Mucosa of rectum (tissue), 2 donors: ENCODE measurements around the gene F7.
"Not testable (repeated sequence)": the region's sequence is repeated elsewhere in the genome, so short reads cannot be mapped to it uniquely, and the experiment has no call there.

ENCODE experiments used
- H3K27ac ChIP-seq, 2 donors: one replicate each; pipeline ENCODE4 v1.7.0; 2013; ENCODE audit warnings: inconsistent platforms in 2 of 2, low read depth in 2 of 2, low read length in 2 of 2
- H3K27me3 ChIP-seq, 2 donors: one replicate each; pipeline ENCODE4 v1.7.0; 2013; ENCODE audit warnings: low read length in 2 of 2; ENCODE audit not compliant: control insufficient read depth in 2 of 2, insufficient read depth in 2 of 2
- H3K36me3 ChIP-seq, 2 donors: one replicate each; pipeline ENCODE4 v1.7.0; 2013; ENCODE audit warnings: low read length in 2 of 2; ENCODE audit not compliant: control insufficient read depth in 2 of 2, insufficient read depth in 2 of 2
- H3K4me1 ChIP-seq, 2 donors: one replicate each; pipeline ENCODE4 v1.7.0; 2013; ENCODE audit warnings: low read length in 2 of 2, mild to moderate bottlenecking in 1 of 2; ENCODE audit not compliant: control insufficient read depth in 2 of 2, insufficient read depth in 2 of 2
- H3K4me3 ChIP-seq, 2 donors: one replicate each; pipeline ENCODE4 v1.7.0; 2013; ENCODE audit warnings: low read length in 2 of 2
- H3K9ac ChIP-seq, 2 donors: one replicate each; pipeline ENCODE4 v1.7.0; 2013; ENCODE audit warnings: low read length in 2 of 2, low read depth in 1 of 2, mild to moderate bottlenecking in 1 of 2
- H3K9me3 ChIP-seq, 2 donors: one replicate each; pipeline ENCODE4 v1.7.0; 2013; ENCODE audit warnings: low read length in 2 of 2; ENCODE audit not compliant: control insufficient read depth in 2 of 2
- donor health status: healthy.
- donor health status: Normal muscosa, but diverticular disease.

F7 gene

GRCh38 chr13:113105032-113105920 is at the start of gene F7:
Gene F7, plus strand, starts transcription at chr13:113105791. Its CDS starts 51 bp downstream, at chr13:113105842.
- Histone ChIP-seq H3K27me3 (peaks cover 0 to 4% of the 10 kb centered on the region in 2 donors), H3K9ac (no peak within 1 kb of the TSS), H3K9me3 (no peaks in the 10 kb centered on the region), H3K4me1 (peaks cover 0 to 5% of the 10 kb centered on the region in 2 donors), H3K27ac (no peak within 1 kb of the TSS), H3K4me3 (no peak within 1 kb of the TSS), H3K36me3 (no peaks in the 10 kb centered on the region)

DNA sequence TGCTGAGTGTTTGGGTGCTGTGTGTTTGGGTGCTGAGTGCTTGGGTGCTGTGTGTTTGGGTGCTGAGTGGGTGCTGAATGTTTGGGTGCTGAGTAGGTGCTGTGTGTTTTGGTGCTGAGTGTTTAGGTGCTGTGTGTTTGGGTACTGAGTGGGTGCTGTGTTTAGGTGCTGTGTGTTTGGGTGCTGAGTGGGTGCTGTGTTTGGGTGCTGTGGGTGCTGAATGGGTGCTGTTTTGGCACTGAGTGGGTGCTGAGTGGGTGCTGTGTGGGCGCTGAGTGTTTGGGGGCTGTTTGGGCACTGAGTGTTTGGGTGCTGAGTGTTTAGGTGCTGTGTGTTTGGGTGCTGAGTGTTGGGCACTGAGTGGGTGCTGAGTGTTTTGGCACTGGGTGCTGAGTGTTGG is 48.5 kb upstream of the F7 start:
- Histone ChIP-seq H3K4me3 (no peak overlapping the region), H3K36me3 (peaks cover 0 to 6% of the 10 kb centered on the region in 2 donors), H3K27me3 (no peaks in the 10 kb centered on the region), H3K4me1 (no peaks in the 10 kb centered on the region), H3K27ac (no peak overlapping the region), H3K9ac (no peak overlapping the region), H3K9me3 (no peaks in the 10 kb centered on the region)

DNA sequence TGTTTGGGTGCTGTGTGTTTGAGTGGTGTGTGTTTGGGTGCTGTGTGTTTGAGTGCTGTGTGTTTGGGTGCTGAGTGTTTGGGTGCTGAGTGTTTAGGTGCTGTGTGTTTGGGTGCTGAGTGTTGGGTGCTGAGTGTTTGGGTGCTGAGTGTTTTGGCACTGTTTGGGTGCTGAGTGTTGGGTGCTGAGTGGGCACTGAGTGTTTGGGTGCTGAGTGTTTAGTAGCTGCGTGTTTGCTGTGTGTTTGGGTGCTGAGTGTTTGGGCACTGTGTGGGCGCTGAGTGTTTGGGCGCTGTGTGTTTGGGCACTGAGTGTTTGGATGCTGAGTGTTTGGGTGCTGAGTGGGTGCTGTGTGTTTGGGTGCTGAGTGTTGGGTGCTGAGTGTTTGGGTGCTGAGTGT is 48.0 kb upstream of the F7 start:
- not testable (repeated sequence) for H3K27me3 ChIP-seq, H3K27ac ChIP-seq, H3K4me3 ChIP-seq, H3K9ac ChIP-seq, H3K4me1 ChIP-seq, H3K9me3 ChIP-seq, H3K36me3 ChIP-seq

GRCh38 chr13:113058129-113058987 is 47.2 kb upstream of the F7 start:
- Histone ChIP-seq H3K4me3 (no peak overlapping the region), H3K27me3 (no peaks in the 10 kb centered on the region), H3K27ac (no peak overlapping the region), H3K4me1 (no peaks in the 10 kb centered on the region), H3K9ac (no peak overlapping the region), H3K9me3 (no peaks in the 10 kb centered on the region), H3K36me3 (peaks cover 3 to 5% of the 10 kb centered on the region in 2 donors)

- no peak overlapping the region for H3K9ac ChIP-seq
Observed at GRCh38 chr13:113058988-113059850, 46.4 kb upstream of the F7 start.

GRCh38 chr13:113059891-113060290 is 45.7 kb upstream of the F7 start:
- Histone ChIP-seq H3K4me3 (no peak overlapping the region), H3K27me3 (no peaks in the 10 kb centered on the region), H3K4me1 (no peaks in the 10 kb centered on the region), H3K9me3 (no peaks in the 10 kb centered on the region), H3K9ac (no peak overlapping the region), H3K27ac (no peak overlapping the region), H3K36me3 (peaks cover 3 to 9% of the 10 kb centered on the region in 2 donors)

More at GRCh38 chr13:113058988-113059850, 46.4 kb upstream of the F7 start:
- Histone ChIP-seq H3K27ac (no peak overlapping the region), H3K4me1 (no peaks in the 10 kb centered on the region), H3K27me3 (no peaks in the 10 kb centered on the region), H3K36me3 (peaks cover 3 to 5% of the 10 kb centered on the region in 2 donors), H3K4me3 (no peak overlapping the region), H3K9me3 (no peaks in the 10 kb centered on the region)

GRCh38 chr13:113060557-113061270 is 44.9 kb upstream of the F7 start:
- no peak overlapping the region for H3K27ac ChIP-seq
- H3K36me3 ChIP-seq: peaks cover 8 to 9% of the 10 kb centered on the region in 2 donors
- H3K4me1 ChIP-seq: no peaks in the 10 kb centered on the region
- H3K27me3 ChIP-seq: no peaks in the 10 kb centered on the region
- no peak overlapping the region for H3K4me3 ChIP-seq
- no peak overlapping the region for H3K9ac ChIP-seq
- no peaks in the 10 kb centered on the region for H3K9me3 ChIP-seq

- no peaks in the 10 kb centered on the region for H3K4me1 ChIP-seq
- H3K9ac ChIP-seq: no peak overlapping the region
- H3K36me3 ChIP-seq: peaks cover 9 to 10% of the 10 kb centered on the region in 2 donors
- no peak overlapping the region for H3K27ac ChIP-seq
- no peak overlapping the region for H3K4me3 ChIP-seq
- no peaks in the 10 kb centered on the region for H3K27me3 ChIP-seq
- H3K9me3 ChIP-seq: no peaks in the 10 kb centered on the region
Observed at GRCh38 chr13:113061271-113061625, 44.3 kb upstream of the F7 start.

GRCh38 chr13:113061796-113062425 is 43.7 kb upstream of the F7 start:
- Histone ChIP-seq H3K27me3 (no peaks in the 10 kb centered on the region), H3K27ac (no peak overlapping the region), H3K9me3 (no peaks in the 10 kb centered on the region), H3K4me3 (no peak overlapping the region), H3K36me3 (peaks cover 9 to 10% of the 10 kb centered on the region in 2 donors), H3K4me1 (no peaks in the 10 kb centered on the region), H3K9ac (no peak overlapping the region)
